Colonic mucosa (tissue), 4 donors: ENCODE data around the gene HINFP. TPM values are rescaled to one million over a fixed set of nuclear protein-coding genes. Genes with fewer than 3 reads are reported as not detected.

Experiments used
- DNase-seq: peaks from one replicate; pipeline ENCODE4 v3.0.0-alpha.2; 2020
- H3K27ac ChIP-seq: fragments of 200-600 bp; one replicate; pipeline ENCODE4 v1.8.0; 2021
- H3K27me3 ChIP-seq: fragments of 200-600 bp; one replicate; pipeline ENCODE4 v1.8.0; 2021
- H3K36me3 ChIP-seq: fragments of 200-600 bp; one replicate; pipeline ENCODE4 v1.8.0; 2021
- H3K4me1 ChIP-seq: fragments of 200-600 bp; one replicate; pipeline ENCODE4 v1.8.0; 2021; ENCODE audit warnings: mild to moderate bottlenecking
- H3K4me3 ChIP-seq: fragments of 200-600 bp; one replicate; pipeline ENCODE4 v1.8.0; 2021
- H3K9ac ChIP-seq, 2 donors: one replicate each; pipeline ENCODE4 v1.7.0; 2013; ENCODE audit warnings: control low read depth in 2 of 2, low read depth in 2 of 2, low read length in 2 of 2
- H3K9me3 ChIP-seq: fragments of 200-600 bp; one replicate; pipeline ENCODE4 v1.8.0; 2021
- CTCF ChIP-seq: fragments of 200-600 bp; IDR thresholded peaks from one replicate; pipeline ENCODE4 v1.8.0; 2022; ENCODE audit warnings: antibody characterized with exemption, mild to moderate bottlenecking
- intact Hi-C: fragments of 100-400 bp; cut with DNase I; formaldehyde crosslinking; loops from one replicate; pipeline ENCODE4 v1.14.1; 2022
- total RNA-seq, 2 donors: library from RNA; stranded (reverse); fragmentation: NEBNext Ultra II Directional in 1 of 2; extraction: Animal tissue kit (Norgen Biotek cat#: 25700) in 1 of 2; gene quantifications; one replicate each; pipeline ENCODE4 v1.2.1, GENCODE V29; 2021
- donor health status: healthy.
- donor health status: DM: no; HTN: no; CAD: no.
- donor health status: DM: no; HTN: no; CAD: no.

Gene HINFP
- total RNA-seq, 2 donors from 2014 or later = 31.9 to 33.3 TPM

GRCh38 chr11:119084663-119085436, 36.5 kb upstream of the HINFP start, which contains the start of gene HMBS:
Gene HMBS, plus strand, starts transcription at chr11:119084881. Its CDS starts 153 bp downstream, at chr11:119085034.
- H3K27ac ChIP-seq = peak within 1 kb of the TSS; percentile 77
- peak within 1 kb of the TSS; percentile 68 to 88 for H3K9ac ChIP-seq
- peak within 1 kb of the TSS; percentile 57 for H3K4me3 ChIP-seq
- no peaks in the 10 kb centered on the region for H3K9me3 ChIP-seq
- no peak for TF ChIP-seq CTCF
- H3K4me1 ChIP-seq = peaks cover 7% of the 10 kb centered on the region
- H3K36me3 ChIP-seq = no peaks in the 10 kb centered on the region
- DNase-seq = peak; percentile 95
- intact Hi-C loops = no loop called here
- no peaks in the 10 kb centered on the region for H3K27me3 ChIP-seq

GRCh38 chr11:119085437-119085847, 35.9 kb upstream of the HINFP start:
- Histone ChIP-seq H3K4me3 (peak overlapping the region; percentile 57), H3K27ac (peak overlapping the region; percentile 77), H3K9ac (peak overlapping the region; percentile 68 to 88), H3K27me3 (no peaks in the 10 kb centered on the region), H3K4me1 (peaks cover 7% of the 10 kb centered on the region), H3K9me3 (no peaks in the 10 kb centered on the region), H3K36me3 (no peaks in the 10 kb centered on the region)
- peak; percentile 33 for DNase-seq
- intact Hi-C loops = no loop called here
- TF ChIP-seq CTCF = no peak

GRCh38 chr11:119087123-119087522, 34.3 kb upstream of the HINFP start:
- H3K4me1 ChIP-seq = peaks cover 7% of the 10 kb centered on the region
- DNase-seq = no peak
- H3K27me3 ChIP-seq = no peaks in the 10 kb centered on the region
- no peaks in the 10 kb centered on the region for H3K36me3 ChIP-seq
- H3K9me3 ChIP-seq = no peaks in the 10 kb centered on the region
- no peak overlapping the region for H3K4me3 ChIP-seq
- no peak for TF ChIP-seq CTCF
- no peak overlapping the region for H3K9ac ChIP-seq
- intact Hi-C loops = no loop called here
- no peak overlapping the region for H3K27ac ChIP-seq

- DNase-seq = no peak
- no peak overlapping the region for H3K9ac ChIP-seq
- H3K4me1 ChIP-seq = peaks cover 7% of the 10 kb centered on the region
- no peaks in the 10 kb centered on the region for H3K27me3 ChIP-seq
- no peak overlapping the region for H3K27ac ChIP-seq
- intact Hi-C loops = no loop called here
- no peaks in the 10 kb centered on the region for H3K9me3 ChIP-seq
- no peak for TF ChIP-seq CTCF
- no peak overlapping the region for H3K4me3 ChIP-seq
- H3K36me3 ChIP-seq = no peaks in the 10 kb centered on the region
These were observed 33.6 kb upstream of the HINFP start for GRCh38 chr11:119087747-119088241.

- Histone ChIP-seq H3K4me1 (peaks cover 7% of the 10 kb centered on the region), H3K9ac (no peak overlapping the region), H3K36me3 (no peaks in the 10 kb centered on the region), H3K4me3 (no peak overlapping the region), H3K27ac (no peak overlapping the region), H3K9me3 (no peaks in the 10 kb centered on the region), H3K27me3 (no peaks in the 10 kb centered on the region)
- no peak for DNase-seq
- intact Hi-C loops = no loop called here
- TF ChIP-seq CTCF = no peak
These were observed 33.0 kb upstream of the HINFP start for GRCh38 chr11:119088406-119088805.
